GM12873 (cell line): ENCODE results near the gene SERPINA1.

Experiments used
- TF ChIP-seq, protein P1 (sequence below): IDR thresholded peaks from 2 replicates; pipeline ENCODE4 v1.5.1; 2012; ENCODE audit warnings: low read depth, mild to moderate bottlenecking, moderate library complexity, low read length, control low read depth; ENCODE audit not compliant: insufficient read depth; ENCODE audit errors: missing control alignments

SERPINA1 gene

DNA sequence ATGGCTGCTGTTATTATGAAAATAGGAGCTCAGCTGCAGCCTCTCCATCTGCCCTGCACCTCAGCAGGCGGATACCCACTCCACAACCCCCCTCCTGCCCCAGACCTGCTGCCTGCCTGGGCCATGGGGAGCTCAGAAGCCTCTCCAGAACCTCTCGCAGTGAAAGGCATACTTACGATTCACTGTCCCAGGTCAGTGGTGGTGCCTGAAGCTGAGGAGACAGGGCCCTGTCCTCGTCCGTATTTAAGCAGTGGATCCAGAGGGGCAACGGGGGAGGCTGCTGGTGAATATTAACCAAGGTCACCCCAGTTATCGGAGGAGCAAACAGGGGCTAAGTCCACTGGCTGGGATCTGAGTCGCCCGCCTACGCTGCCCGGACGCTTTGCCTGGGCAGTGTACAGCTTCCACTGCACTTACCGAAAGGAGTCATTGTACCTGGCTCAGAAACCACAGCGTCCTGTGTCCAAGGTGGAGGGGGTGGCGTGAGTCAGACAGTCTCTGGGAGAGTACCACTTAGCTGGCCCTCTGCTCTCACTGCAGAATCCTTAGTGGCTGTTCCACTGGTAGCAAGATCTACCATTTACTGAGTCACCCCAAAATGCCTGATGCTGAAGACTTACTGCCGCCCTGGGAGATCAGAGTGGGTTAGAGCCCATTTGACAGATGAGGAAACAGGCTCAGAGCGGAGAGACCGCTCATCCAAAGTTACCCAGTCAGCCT is at the start of gene SERPINA1:
SERPINA1 (minus strand) TSS at position 219 of the 720 bp plus-strand sequence. CDS start 5,365 bp downstream, outside the sequence.
- TF ChIP-seq, protein P1, sequence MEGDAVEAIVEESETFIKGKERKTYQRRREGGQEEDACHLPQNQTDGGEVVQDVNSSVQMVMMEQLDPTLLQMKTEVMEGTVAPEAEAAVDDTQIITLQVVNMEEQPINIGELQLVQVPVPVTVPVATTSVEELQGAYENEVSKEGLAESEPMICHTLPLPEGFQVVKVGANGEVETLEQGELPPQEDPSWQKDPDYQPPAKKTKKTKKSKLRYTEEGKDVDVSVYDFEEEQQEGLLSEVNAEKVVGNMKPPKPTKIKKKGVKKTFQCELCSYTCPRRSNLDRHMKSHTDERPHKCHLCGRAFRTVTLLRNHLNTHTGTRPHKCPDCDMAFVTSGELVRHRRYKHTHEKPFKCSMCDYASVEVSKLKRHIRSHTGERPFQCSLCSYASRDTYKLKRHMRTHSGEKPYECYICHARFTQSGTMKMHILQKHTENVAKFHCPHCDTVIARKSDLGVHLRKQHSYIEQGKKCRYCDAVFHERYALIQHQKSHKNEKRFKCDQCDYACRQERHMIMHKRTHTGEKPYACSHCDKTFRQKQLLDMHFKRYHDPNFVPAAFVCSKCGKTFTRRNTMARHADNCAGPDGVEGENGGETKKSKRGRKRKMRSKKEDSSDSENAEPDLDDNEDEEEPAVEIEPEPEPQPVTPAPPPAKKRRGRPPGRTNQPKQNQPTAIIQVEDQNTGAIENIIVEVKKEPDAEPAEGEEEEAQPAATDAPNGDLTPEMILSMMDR: no peak

DNA sequence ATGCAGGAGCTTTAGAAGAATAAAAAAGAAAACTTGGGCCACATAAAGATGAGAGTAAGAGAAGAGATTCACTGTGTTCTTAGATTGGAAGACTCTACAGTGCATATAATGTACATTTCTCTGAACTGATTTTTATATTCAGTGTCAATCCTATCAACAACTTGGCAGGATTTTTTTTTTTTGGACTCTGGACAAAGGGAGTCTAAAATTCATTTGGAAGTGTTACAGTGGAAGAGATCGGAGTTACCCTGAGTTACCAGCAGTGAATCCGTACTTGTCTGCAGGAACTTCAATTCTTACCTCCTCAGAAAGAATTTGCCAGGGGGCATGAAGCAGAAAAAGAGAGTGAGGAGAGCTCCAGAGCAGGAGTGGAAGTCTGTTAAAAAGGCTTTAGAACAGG is 40.2 kb upstream of the SERPINA1 start:
- TF ChIP-seq, protein P1: no peak

DNA sequence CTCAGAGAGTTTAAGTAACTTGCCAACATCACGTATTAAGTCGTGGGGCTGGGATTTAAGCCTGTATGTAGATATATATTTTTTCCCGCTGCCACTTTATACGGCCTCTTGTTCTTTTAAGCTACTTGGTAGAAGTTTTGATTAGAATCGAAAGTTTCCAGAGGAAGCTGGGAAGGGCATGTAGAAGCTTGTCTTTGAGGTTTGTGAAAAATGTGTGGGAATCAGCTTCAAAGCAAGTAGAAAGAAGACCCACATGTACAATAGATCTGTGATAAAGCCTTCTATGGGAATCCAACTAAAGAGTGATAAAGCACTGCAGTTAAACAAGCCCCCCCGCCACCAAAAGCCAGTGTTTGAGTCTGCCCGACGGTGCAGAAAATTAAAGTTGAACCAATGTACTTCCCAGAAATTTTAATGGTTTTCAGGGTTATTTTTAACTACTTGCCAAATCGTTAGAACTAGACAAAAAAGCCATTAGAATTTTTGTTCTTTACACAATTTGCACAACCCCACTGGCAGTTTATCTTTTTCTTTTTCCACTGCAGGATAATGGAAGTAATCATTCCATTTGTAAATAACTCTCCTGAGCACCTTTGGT is 38.7 kb upstream of the SERPINA1 start:
- TF ChIP-seq, protein P1: no peak

DNA sequence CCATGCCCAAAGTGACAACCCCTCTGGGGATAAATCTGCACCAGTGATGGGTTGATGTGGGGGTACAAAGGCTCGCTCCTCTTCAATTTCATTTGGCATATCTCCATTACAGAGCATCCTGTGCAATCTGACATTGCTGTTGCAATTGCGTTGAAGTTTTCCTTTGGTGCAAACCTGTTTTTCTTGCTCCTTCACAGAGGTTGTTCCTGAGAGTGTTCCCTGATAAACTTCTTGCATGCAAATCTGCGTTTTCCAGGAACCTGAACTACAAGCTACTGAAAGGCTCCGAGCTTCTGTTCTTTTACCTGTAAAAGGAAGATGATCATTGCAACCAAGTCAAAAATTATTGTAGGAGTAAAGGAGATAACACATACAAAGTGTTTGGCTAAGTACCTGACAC is 38.1 kb upstream of the SERPINA1 start:
- TF ChIP-seq, protein P1: no peak

DNA sequence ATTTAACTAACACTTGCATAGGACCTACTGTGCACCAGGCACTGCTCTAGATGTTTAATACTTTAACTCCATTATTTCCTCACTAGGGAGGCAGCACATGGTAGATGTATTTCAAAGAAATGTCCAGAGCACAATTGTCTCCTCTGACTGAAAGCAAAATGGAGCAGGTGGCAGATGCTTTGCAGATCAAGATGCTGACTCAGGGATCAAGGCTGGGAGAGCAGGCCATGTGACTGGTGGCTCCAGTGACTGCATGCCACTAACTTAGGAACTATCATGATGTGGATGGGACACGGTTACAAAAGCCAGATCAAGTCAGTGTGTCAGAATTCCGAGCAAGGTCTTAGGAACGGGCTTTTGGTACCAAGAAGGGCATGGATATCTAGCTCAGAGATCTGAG is 36.0 kb upstream of the SERPINA1 start:
- TF ChIP-seq, protein P1: no peak

DNA sequence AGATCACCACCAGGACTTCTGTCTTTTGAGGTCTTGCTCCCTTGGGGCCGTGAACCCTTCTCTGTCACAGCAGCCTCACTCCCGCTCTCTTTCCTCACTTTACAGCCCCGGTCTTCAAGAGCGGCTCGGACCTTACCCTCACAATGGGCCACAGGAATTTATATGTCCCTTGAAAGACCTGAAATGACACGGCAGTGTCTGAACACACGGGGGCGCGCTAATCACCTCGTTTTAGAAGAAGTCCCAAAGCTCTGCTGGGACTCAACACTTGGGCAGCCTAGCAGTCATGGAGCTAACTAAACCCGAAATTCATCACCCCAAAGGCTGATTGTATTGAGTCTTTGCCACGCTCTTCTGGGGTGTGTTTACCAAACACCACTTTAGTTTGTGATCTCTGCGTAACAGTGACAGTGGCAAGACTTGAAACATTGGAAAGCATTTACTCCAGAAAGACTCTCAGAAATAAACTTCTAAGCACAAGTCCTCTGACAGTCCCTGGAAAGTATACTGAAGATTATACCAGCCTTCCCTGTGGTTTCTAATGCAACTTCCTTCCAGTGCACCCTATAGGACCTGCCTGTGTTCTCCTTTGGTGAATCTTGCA is 35.2 kb upstream of the SERPINA1 start:
- TF ChIP-seq, protein P1: peak; percentile 80

DNA sequence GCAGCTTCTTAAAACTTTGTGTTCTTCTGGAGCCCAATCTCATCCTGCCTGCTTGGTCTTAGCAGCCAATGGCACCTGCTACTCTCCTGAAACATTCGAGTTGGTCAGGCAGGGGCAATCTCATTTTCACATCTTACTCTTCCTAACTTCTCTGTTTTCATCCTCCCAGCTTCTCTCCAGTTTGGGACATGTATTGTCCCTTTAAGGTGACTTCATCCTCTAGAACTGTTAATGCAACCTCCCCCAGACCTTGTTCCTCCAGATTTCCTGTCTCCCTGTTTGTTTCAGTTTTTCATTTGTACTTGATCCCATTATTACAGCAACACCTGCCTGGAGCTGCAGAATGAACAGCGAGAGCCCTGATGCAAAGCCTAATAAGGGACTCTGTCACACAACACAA is 32.9 kb upstream of the SERPINA1 start:
- TF ChIP-seq, protein P1: no peak
